SK-N-SH (cell line): Measurements from ENCODE around the gene SENP1. TPM values are rescaled to one million over a fixed set of nuclear protein-coding genes. Genes with fewer than 3 reads are reported as not detected.

Experiments used
- CTCF ChIA-PET: fragments of 300-600, 350-600 bp; formaldehyde crosslinking; extraction: SDS; loops from one replicate; lab custom pipeline; 2021; lab: Yijun Ruan, JAX
- POLR2A ChIA-PET: fragments of 350-600 bp; sonication (Branson Sonifier 250); formaldehyde crosslinking; extraction: SDS; loops from one replicate; lab custom pipeline; 2020; ENCODE audit warnings: antibody characterized with exemption, inconsistent platforms; lab: Yijun Ruan, JAX
- DNase-seq: peaks from one replicate; pipeline ENCODE4 v3.0.0; 2012
- H2AFZ ChIP-seq: fragments of 200-600 bp; sonication (generic); 2 replicates; pipeline ENCODE4 v1.8.1; 2016; ENCODE audit warnings: antibody characterized with exemption, mild to moderate bottlenecking, low read depth
- H3F3A ChIP-seq: fragments of 200-600 bp; sonication (generic); replicated peaks from 2 replicates; pipeline ENCODE3; 2016; ENCODE audit warnings: antibody characterized with exemption, mild to moderate bottlenecking; ENCODE audit not compliant: insufficient read depth
- H3K27ac ChIP-seq, 2 experiments: fragments of 200-500 bp in 1 of 2; fragments of 200-600 bp in 1 of 2; sonication (Bioruptor generic) in 1 of 2; sonication (generic), shearing (Covaris generic) in 1 of 2; 2 replicates each; pipeline versions ENCODE4 v1.5.1 to v1.6.1; 2014 to 2016; ENCODE audit warnings: low read depth in 2 of 2, inconsistent platforms in 1 of 2, low read length in 1 of 2, mild to moderate bottlenecking in 1 of 2, mixed read lengths in 1 of 2
- H3K27me3 ChIP-seq: fragments of 200-600 bp; sonication (generic), shearing (Covaris generic); 2 replicates; pipeline ENCODE4 v1.6.1; 2016; ENCODE audit warnings: mixed run types; ENCODE audit not compliant: insufficient read depth
- H3K36me3 ChIP-seq, 2 experiments: fragments of 200-500 bp in 1 of 2; fragments of 200-600 bp in 1 of 2; sonication (Bioruptor generic) in 1 of 2; sonication (generic) in 1 of 2; replicated peaks in 1 of 2; 2 replicates each; pipeline versions ENCODE3 to v1.5.1; 2014 to 2016; ENCODE audit warnings: low read length in 1 of 2, mild to moderate bottlenecking in 1 of 2; ENCODE audit not compliant: insufficient read depth in 2 of 2, control insufficient read depth in 1 of 2
- H3K4me1 ChIP-seq, 2 experiments: fragments of 200-500 bp in 1 of 2; fragments of 200-600 bp in 1 of 2; sonication (Bioruptor generic) in 1 of 2; sonication (generic), shearing (Covaris generic) in 1 of 2; 2 replicates each; pipeline versions ENCODE4 v1.5.1 to v1.6.1; 2014 to 2016; ENCODE audit warnings: low read depth in 1 of 2, low read length in 1 of 2, mixed run types in 1 of 2; ENCODE audit not compliant: insufficient read depth in 2 of 2, control insufficient read depth in 1 of 2
- H3K4me2 ChIP-seq: fragments of 200-600 bp; sonication (generic), shearing (Covaris generic); 2 replicates; pipeline ENCODE4 v1.6.1; 2017; ENCODE audit warnings: mixed run types
- H3K4me3 ChIP-seq, 2 experiments: fragments of 200-500 bp in 1 of 2; fragments of 200-600 bp in 1 of 2; sonication (Bioruptor generic) in 1 of 2; sonication (generic), shearing (Covaris generic) in 1 of 2; 2 replicates each; pipeline versions ENCODE4 v1.5.1 to v1.8.1; 2014 to 2016; ENCODE audit warnings: low read depth in 2 of 2, inconsistent platforms in 1 of 2, low read length in 1 of 2, mild to moderate bottlenecking in 1 of 2, mixed read lengths in 1 of 2, moderate library complexity in 1 of 2
- H3K79me2 ChIP-seq: fragments of 200-600 bp; sonication (generic); 2 replicates; pipeline ENCODE4 v1.8.1; 2017; ENCODE audit warnings: mild to moderate bottlenecking; ENCODE audit not compliant: insufficient read depth
- H3K9ac ChIP-seq: fragments of 200-600 bp; sonication (generic); 2 replicates; pipeline ENCODE4 v1.6.1; 2017; ENCODE audit warnings: mixed run types
- H3K9me2 ChIP-seq: fragments of 200-600 bp; sonication (generic); 2 replicates; pipeline ENCODE4 v1.6.1; 2017; ENCODE audit warnings: mixed run types
- H3K9me3 ChIP-seq: fragments of 200-600 bp; sonication (generic); 2 replicates; pipeline ENCODE4 v1.6.1; 2017; ENCODE audit warnings: mixed run types, mild to moderate bottlenecking, moderate library complexity
- H4K20me1 ChIP-seq: fragments of 200-600 bp; sonication (generic); 2 replicates; pipeline ENCODE4 v1.6.1; 2017; ENCODE audit warnings: mild to moderate bottlenecking, mixed run types; ENCODE audit not compliant: insufficient read depth
- CHD2 ChIP-seq: fragments of 150-350 bp; IDR thresholded peaks from 2 replicates; pipeline ENCODE4 v1.6.1; 2018; ENCODE audit warnings: low read length; ENCODE audit not compliant: partially characterized antibody
- EZH2phosphoT487 ChIP-seq: fragments of 200-600 bp; sonication (generic); IDR thresholded peaks from 2 replicates; pipeline ENCODE4 v1.6.1; 2017; ENCODE audit warnings: low read depth, mixed run types, mild to moderate bottlenecking, antibody characterized with exemption, moderate library complexity, borderline replicate concordance
- FOSL2 ChIP-seq: IDR thresholded peaks from 2 replicates; pipeline ENCODE4 v1.4.0; 2012; ENCODE audit warnings: low read depth, mild to moderate bottlenecking, moderate library complexity, borderline replicate concordance
- FOXJ3 ChIP-seq: sonication (generic); formaldehyde crosslinking; IDR thresholded peaks from 2 replicates; pipeline ENCODE4 v1.5.1; 2020; ENCODE audit warnings: mild to moderate bottlenecking, missing genetic modification reagents
- FOXM1 ChIP-seq: IDR thresholded peaks from 2 replicates; pipeline ENCODE4 v1.4.0; 2012; ENCODE audit warnings: low read depth, mild to moderate bottlenecking
- MXI1 ChIP-seq: IDR thresholded peaks from 2 replicates; pipeline ENCODE4 v1.6.1; 2012; ENCODE audit warnings: mild to moderate bottlenecking, low read depth, low read length, improper control_type of control experiment
- NRF1 ChIP-seq: IDR thresholded peaks from 2 replicates; pipeline ENCODE4 v1.6.1; 2012; ENCODE audit warnings: low read depth, mild to moderate bottlenecking, low read length
- POLR2AphosphoS5 ChIP-seq: IDR thresholded peaks from 2 replicates; pipeline ENCODE4 v1.6.1; 2012; ENCODE audit warnings: low read depth, low read length
- RAD21 ChIP-seq: IDR thresholded peaks from 2 replicates; pipeline ENCODE4 v1.6.1; 2012; ENCODE audit warnings: mild to moderate bottlenecking, low read length
- RCOR1 ChIP-seq: fragments of 150-350 bp; IDR thresholded peaks from 2 replicates; pipeline ENCODE4 v1.6.1; 2017; ENCODE audit warnings: antibody characterized with exemption, low read length
- REST ChIP-seq: IDR thresholded peaks from 2 replicates; pipeline ENCODE4 v1.6.1; 2012; ENCODE audit warnings: mild to moderate bottlenecking, low read depth, low read length, moderate library complexity
- RFX5 ChIP-seq: IDR thresholded peaks from 2 replicates; pipeline ENCODE4 v1.6.1; 2012; ENCODE audit warnings: mild to moderate bottlenecking, improper control_type of control experiment, low read length
- SMC3 ChIP-seq: IDR thresholded peaks from 2 replicates; pipeline ENCODE4 v1.6.1; 2012; ENCODE audit warnings: low read depth, low read length, improper control_type of control experiment
- TCF12 ChIP-seq: IDR thresholded peaks from 2 replicates; pipeline ENCODE4 v1.4.0; 2012
- TEAD4 ChIP-seq: IDR thresholded peaks from 2 replicates; pipeline ENCODE4 v1.4.0; 2012; ENCODE audit warnings: mild to moderate bottlenecking, borderline replicate concordance; ENCODE audit not compliant: insufficient read depth
- WGBS: methylation state at CpG from one replicate; pipeline ENCODE4 v1.1.6; 2017; ENCODE audit warnings: low lambda C conversion rate; 5-methylcytosine and 5-hydroxymethylcytosine counted together
- polyA plus RNA-seq, 3 experiments: library from polyadenylated mRNA; depleted of rRNA; stranded (reverse); fragments of >200 nt; gene quantifications; 2 replicates each; pipeline ENCODE4 v1.2.3, GENCODE V29; 2012
- TF ChIP-seq, protein P1 (sequence below): IDR thresholded peaks from 2 replicates; pipeline ENCODE4 v1.4.0; 2012; ENCODE audit warnings: low read depth, borderline replicate concordance
- TF ChIP-seq, protein P2 (sequence below): IDR thresholded peaks from 2 replicates; pipeline ENCODE4 v1.4.0; 2012; ENCODE audit warnings: low read depth
- TF ChIP-seq, protein P3 (sequence below): IDR thresholded peaks from 2 replicates; pipeline ENCODE4; 2012
- TF ChIP-seq, protein P4 (sequence below): fragments of 200-600 bp; sonication (generic); IDR thresholded peaks from 2 replicates; pipeline ENCODE4 v1.6.1; 2017; ENCODE audit warnings: antibody characterized with exemption, mild to moderate bottlenecking, moderate library complexity

Gene SENP1
- polyA plus RNA-seq, 1 of the 3 experiments (the other 2 are of a cell fraction), result 5.6 TPM

DNA sequence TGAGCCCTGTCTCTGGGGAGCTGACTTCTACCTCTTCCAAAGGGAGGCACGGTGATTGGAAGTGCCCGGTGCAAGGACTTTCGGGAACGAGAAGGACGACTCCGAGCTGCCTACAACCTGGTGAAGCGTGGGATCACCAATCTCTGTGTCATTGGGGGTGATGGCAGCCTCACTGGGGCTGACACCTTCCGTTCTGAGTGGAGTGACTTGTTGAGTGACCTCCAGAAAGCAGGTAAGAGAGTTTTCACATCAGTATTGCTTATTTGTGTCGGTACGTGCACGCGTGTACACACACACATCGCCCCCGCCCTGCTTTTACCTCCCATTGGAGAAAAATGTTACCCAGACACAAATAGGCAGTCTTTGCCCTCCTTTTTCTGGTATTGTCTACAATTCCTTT is 26.9 kb upstream of the SENP1 start:
- ChIA-PET POLR2A (no interaction called here), CTCF (interaction anchor here (1.1 kb wide), 1 partner anchor 13 kb away, joined by 3 read pairs; no protein-coding TSS in a partner anchor)
- Histone ChIP-seq H3K36me3 (peaks cover 34 to 84% of the 10 kb centered on the region in 2 experiments), H3K9me3 (no peaks in the 10 kb centered on the region), H3K79me2 (no peaks in the 10 kb centered on the region), H3F3A (no peaks in the 10 kb centered on the region), H3K4me1 (no peaks in the 10 kb centered on the region), H3K27ac (no peak overlapping the region), H3K27me3 (no peaks in the 10 kb centered on the region), H3K4me2 (no peak overlapping the region), H4K20me1 (no peaks in the 10 kb centered on the region), H3K9me2 (no peaks in the 10 kb centered on the region), H3K9ac (no peak overlapping the region), H3K4me3 (no peak overlapping the region), H2AFZ (no peak overlapping the region)
- DNase-seq, result no peak
- 97% methylated on average over 14 of the region's 14 CpGs for WGBS
- TF ChIP-seq RAD21, result no peak
- TF ChIP-seq FOXM1, result no peak
- TF ChIP-seq, protein P1, sequence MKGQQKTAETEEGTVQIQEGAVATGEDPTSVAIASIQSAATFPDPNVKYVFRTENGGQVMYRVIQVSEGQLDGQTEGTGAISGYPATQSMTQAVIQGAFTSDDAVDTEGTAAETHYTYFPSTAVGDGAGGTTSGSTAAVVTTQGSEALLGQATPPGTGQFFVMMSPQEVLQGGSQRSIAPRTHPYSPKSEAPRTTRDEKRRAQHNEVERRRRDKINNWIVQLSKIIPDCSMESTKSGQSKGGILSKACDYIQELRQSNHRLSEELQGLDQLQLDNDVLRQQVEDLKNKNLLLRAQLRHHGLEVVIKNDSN, result no peak
- TF ChIP-seq, protein P2, sequence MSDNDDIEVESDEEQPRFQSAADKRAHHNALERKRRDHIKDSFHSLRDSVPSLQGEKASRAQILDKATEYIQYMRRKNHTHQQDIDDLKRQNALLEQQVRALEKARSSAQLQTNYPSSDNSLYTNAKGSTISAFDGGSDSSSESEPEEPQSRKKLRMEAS, result no peak
- no peak for TF ChIP-seq MXI1
- TF ChIP-seq, protein P3, sequence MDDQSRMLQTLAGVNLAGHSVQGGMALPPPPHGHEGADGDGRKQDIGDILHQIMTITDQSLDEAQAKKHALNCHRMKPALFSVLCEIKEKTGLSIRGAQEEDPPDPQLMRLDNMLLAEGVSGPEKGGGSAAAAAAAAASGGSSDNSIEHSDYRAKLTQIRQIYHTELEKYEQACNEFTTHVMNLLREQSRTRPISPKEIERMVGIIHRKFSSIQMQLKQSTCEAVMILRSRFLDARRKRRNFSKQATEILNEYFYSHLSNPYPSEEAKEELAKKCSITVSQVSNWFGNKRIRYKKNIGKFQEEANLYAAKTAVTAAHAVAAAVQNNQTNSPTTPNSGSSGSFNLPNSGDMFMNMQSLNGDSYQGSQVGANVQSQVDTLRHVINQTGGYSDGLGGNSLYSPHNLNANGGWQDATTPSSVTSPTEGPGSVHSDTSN, result no peak

- no peak overlapping the region for H2AFZ ChIP-seq
- POLR2A ChIA-PET, result no interaction called here
- H4K20me1 ChIP-seq, result no peaks in the 10 kb centered on the region
- H3K79me2 ChIP-seq, result no peaks in the 10 kb centered on the region
- H3K27me3 ChIP-seq, result no peaks in the 10 kb centered on the region
- no peaks in the 10 kb centered on the region for H3K9me3 ChIP-seq
- no peak overlapping the region for H3K27ac ChIP-seq
- 82% methylated on average over 2 of the region's 2 CpGs for WGBS
- H3K4me2 ChIP-seq, result no peak overlapping the region
- no peaks in the 10 kb centered on the region for H3F3A ChIP-seq
- H3K4me3 ChIP-seq, result no peak overlapping the region
- H3K36me3 ChIP-seq, result peaks cover 37 to 90% of the 10 kb centered on the region in 2 experiments
- no peaks in the 10 kb centered on the region for H3K4me1 ChIP-seq
- CTCF ChIA-PET, result no interaction called here
- H3K9ac ChIP-seq, result no peak overlapping the region
- no peak for DNase-seq
- H3K9me2 ChIP-seq, result no peaks in the 10 kb centered on the region
- TF ChIP-seq EZH2phosphoT487 (no peak), RFX5 (no peak), POLR2AphosphoS5 (no peak), NRF1 (no peak), CHD2 (no peak), FOXM1 (no peak), REST (no peak), TCF12 (no peak), SMC3 (no peak), TEAD4 (no peak), RCOR1 (no peak), FOSL2 (no peak), FOXJ3 (CRISPR knock-in tag) (no peak), MXI1 (no peak)
- TF ChIP-seq, protein P1, result no peak
- TF ChIP-seq, protein P2, result no peak
- TF ChIP-seq, protein P4, sequence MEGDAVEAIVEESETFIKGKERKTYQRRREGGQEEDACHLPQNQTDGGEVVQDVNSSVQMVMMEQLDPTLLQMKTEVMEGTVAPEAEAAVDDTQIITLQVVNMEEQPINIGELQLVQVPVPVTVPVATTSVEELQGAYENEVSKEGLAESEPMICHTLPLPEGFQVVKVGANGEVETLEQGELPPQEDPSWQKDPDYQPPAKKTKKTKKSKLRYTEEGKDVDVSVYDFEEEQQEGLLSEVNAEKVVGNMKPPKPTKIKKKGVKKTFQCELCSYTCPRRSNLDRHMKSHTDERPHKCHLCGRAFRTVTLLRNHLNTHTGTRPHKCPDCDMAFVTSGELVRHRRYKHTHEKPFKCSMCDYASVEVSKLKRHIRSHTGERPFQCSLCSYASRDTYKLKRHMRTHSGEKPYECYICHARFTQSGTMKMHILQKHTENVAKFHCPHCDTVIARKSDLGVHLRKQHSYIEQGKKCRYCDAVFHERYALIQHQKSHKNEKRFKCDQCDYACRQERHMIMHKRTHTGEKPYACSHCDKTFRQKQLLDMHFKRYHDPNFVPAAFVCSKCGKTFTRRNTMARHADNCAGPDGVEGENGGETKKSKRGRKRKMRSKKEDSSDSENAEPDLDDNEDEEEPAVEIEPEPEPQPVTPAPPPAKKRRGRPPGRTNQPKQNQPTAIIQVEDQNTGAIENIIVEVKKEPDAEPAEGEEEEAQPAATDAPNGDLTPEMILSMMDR, result no peak
Observed at GRCh38 chr12:48131517-48131916, 25.6 kb upstream of the SENP1 start.
